HEK293 (cell line): Measurements from ENCODE around the gene SIM2.

ENCODE experiments used
- SP2 ChIP-seq: fragments of 450-650 bp; formaldehyde crosslinking; IDR thresholded peaks from 2 replicates; pipeline ENCODE4 v1.5.1; 2016; ENCODE audit warnings: missing biosample characterization, missing genetic modification characterization
- ZBTB8A ChIP-seq: fragments of 450-650 bp; formaldehyde crosslinking; IDR thresholded peaks from 2 replicates; pipeline ENCODE4 v1.5.1; 2016; ENCODE audit warnings: missing biosample characterization, missing genetic modification characterization

- TF ChIP-seq ZBTB8A (no peak), SP2 (tag by site-specific recombination) (no peak)
These were observed 10.3 kb downstream of the SIM2 start for GRCh38 chr21:36709030-36709867.
